HG03575 (cell line): Measurements from ENCODE around the gene TMTC1.

Experiments used
- ATAC-seq: cut with Tn5 transposase; IDR thresholded peaks from one replicate; pipeline ENCODE4 v1.9.1; 2021; ENCODE audit not compliant: unreplicated experiment, insufficient number of reproducible peaks, low FRiP score; ENCODE audit errors: extremely low read depth

Gene TMTC1

DNA sequence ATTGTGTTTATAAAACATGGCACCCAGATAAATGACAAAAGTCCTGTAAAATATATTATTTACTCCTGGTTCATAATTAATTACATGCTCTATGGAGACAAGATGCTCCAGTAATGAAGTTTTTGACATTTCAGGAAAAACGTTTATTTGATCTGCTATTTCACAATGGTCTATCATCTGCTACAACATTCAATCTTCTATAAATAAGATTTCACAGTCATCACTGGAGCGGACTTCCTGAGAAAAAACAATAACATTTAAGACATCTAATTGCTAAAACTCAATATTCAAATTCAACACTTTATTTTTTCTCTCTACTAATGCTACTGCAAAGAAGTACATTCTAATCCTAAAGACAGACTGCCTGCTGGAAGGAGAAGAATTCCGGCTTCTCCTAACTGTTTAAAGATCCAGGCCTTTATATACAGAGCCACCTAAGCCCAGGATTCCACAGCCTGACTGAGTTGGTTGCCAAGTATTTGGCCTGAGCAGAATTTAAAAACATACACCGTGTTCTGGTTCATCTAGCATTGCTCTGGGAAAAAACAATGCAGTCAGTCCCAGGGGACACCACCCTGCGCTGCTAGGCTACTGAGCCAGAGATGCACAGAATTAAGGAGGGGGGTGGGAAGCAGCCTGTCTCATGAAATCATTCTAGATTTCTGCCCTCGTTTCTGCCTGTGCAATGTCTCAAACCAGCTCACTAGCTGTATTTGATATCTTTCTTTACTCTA is 58.0 kb downstream of the TMTC1 start:
- no peak for ATAC-seq

DNA sequence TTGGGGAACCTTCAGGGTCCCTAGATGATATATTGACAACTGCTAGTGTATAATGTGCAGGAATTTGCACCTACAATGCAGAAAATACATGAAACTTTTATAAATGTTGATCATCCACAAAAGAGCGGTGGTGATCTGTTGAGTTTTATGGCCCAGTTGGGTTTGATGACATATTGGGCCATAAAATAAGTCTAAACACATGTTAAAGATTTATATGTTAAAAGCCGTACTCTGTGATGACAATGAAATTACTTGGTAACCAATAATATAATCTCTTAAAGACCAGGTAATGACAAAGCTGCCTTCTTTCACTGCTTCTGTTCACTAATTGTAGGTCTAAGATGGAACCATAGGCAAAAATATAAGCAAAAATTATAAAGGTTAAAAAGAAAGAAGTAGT is 61.6 kb downstream of the TMTC1 start:
- ATAC-seq = no peak

- no peak for ATAC-seq
These were observed 64.4 kb downstream of the TMTC1 start for GRCh38 chr12:29719381-29719780.

- no peak for ATAC-seq
These were observed 66.1 kb downstream of the TMTC1 start for GRCh38 chr12:29717540-29718100.

GRCh38 chr12:29714966-29715365 is 68.8 kb downstream of the TMTC1 start:
- no peak for ATAC-seq

- no peak for ATAC-seq
These were observed 70.0 kb downstream of the TMTC1 start for GRCh38 chr12:29713729-29714128.

GRCh38 chr12:29711381-29711780 is 72.4 kb downstream of the TMTC1 start:
- no peak for ATAC-seq

GRCh38 chr12:29710104-29710503 is 73.6 kb downstream of the TMTC1 start:
- ATAC-seq = no peak

DNA sequence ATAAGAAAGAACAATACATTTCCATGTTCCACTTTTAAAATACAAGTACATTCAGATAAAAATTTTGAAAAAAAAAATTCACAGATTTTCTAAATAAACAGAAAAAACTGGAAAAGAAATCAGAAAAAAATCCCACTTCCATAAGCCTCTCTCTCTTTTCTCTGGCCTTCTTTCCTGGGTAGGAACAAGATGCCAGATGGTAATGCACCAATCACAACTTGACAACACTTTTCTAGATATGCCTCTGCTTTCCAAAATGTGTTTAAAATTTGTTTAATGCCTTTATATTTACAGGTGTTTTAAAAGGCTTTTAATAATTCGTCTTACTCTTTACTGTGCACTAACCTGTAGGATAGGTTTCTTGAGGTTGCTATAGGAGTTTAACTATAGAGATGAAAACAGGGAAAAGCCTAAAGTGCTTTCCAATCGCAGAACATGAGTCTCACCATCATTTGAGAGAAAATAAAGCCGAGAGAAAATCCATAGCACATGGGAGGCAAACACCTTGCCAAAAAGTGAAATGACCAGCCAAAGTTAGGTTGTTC is 74.2 kb downstream of the TMTC1 start:
- ATAC-seq = no peak

GRCh38 chr12:29709054-29709453 is 74.7 kb downstream of the TMTC1 start:
- ATAC-seq = no peak

DNA sequence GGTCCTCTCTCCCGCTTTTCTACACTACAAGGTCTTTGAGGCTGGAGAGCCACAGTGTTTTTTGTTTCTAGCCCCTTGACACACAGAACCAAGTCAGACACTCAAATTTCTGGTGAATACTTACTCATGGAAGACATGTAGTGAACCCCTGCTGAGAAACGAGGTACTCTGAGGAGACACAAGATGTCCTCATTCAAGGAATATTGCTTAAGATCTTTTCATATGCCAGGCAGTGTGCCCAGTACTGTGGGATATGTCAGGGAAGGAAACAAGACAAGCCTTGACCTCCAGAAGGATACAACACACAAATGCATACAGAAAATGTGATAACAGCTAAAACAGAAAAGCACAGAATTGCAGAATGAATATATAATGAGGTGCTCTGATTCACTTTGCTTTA is 75.9 kb downstream of the TMTC1 start:
- ATAC-seq = no peak

DNA sequence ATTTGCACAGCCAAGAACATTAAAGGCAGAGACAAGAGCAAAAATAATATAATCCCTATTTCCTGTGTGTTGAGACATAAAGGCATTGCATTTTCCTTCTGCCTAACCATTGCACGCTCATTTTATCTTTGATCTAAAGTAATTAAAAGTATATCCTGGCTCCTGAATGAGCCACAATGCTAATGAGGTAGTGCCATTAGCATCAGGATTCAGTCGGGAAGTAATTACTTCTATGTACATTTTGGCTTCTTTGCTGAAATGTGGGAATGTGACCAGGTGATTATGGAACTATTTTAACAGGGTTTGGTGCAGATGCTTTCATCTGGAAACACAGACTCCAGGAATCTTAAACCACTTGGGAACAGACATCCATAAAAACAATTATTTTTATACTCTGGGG is 77.4 kb downstream of the TMTC1 start:
- ATAC-seq = no peak

DNA sequence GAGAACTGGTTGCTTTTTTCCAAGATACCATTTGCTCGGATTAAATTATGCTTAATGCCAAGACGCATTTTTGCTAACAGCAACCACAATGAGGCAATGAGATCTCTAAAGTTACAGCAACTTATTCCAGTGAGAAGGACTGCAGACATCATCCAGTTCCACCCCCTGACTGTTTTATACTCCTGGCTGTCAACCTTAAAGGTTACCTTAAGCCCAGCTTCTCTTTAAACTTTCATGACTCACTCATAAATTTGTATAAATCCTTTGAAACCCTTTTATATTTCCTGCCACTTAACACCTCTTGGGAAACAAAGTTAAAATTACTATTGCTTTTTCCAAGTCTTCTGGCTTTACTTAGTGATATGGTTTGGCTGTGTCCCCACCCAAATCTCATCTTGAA is 80.2 kb downstream of the TMTC1 start:
- no peak for ATAC-seq

DNA sequence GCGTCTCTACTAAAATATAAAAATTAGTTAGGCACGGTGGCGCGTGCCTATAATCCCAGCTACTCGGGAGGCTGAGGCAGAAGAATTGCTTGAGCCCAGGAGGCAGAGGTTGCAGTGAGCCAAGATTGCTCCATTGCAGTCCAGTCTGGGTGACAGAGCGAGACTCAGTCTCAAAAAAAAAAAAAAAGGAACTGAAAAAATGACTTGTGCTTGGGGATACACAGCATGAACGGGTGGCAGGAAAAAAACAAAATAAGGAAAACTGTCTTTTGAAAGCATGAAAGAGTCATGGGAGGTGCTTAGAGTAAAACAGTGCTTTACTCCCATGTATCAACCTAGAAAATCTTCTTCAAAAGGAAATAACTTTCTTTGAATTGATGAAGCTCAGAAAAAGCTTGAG is 80.8 kb downstream of the TMTC1 start:
- no peak for ATAC-seq

DNA sequence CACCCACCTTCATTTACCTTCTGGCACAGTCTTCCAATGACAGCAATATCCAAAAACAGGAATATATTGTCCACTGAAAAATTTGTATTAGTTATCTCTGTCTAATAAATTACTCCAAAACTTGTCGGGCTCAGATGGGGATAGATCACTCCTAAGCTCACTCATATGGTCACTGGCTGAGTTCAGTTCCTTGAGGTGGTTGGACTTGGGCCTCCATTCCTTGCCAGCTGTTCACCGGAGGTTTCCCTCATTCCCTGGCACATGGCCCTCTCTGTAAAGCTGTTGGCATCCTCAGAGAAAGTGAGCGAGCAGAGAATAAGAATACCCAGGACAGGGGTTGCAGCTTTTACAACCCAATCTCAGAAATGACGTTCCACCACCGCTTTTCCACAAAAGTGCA is 81.5 kb downstream of the TMTC1 start:
- ATAC-seq = no peak

DNA sequence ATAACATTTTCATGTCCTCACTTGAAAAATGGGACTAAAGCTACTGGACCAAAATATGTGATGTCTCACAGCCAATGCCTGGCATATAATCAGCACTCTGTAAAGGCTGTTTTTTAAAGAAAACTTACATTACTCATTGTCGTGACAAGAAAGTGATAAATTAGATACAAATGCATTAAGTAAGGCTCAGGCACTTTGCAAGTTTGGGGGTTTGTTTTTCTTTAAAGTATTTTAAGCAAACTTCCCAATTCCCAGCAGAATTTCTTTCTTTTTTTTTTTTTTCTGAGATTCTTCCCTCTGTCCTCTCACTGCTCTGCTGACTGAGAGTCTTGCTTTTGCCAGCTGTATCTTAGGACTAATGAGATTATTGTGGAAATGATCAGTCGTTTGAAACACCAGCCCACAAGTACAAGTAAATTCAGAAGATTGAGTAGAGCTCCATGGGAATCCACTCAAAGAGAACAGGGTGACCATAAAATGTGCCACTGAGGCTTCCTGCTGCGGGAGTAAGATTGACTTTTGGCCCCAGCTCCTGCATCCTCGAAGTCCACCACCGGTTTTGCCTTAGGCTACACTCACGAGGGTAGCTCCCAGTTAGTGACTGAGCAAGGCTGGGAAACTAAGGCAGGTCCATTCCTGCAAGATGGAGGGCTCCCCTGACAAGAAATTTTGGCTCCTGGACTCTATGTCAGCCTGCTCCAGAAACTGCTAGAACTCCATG is 82.8 kb downstream of the TMTC1 start:
- no peak for ATAC-seq

GRCh38 chr12:29698756-29699155 is 85.0 kb downstream of the TMTC1 start:
- ATAC-seq = no peak

GRCh38 chr12:29695800-29696199 is 87.9 kb downstream of the TMTC1 start:
- no peak for ATAC-seq

- no peak for ATAC-seq
These were observed 88.7 kb downstream of the TMTC1 start for GRCh38 chr12:29695026-29695425.

DNA sequence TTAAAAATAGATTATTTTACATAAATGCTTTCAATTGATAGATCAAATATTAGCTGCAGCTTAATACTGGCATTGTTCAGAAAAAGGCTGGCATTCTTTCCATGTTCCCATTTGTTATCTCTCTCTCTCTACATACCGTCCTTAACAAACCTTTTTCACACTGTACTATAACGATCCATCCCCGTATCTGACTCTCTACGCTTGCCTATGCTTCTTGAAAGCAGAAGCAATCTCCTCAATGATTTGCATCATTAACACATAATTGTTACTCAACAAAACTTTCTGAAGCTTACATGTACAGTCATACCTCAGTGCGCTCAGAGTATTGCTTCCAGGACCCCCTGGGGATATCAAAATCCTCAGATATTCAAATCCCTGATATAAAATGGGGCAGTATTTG is 89.7 kb downstream of the TMTC1 start:
- no peak for ATAC-seq
